CD4-positive, CD25-positive, alpha-beta regulatory T cell (primary cell): ENCODE results near the gene CYP2S1. TPM values are rescaled to one million over a fixed set of nuclear protein-coding genes. Genes with fewer than 3 reads are reported as not detected.
"Not testable (repeated sequence)": the region's sequence is repeated elsewhere in the genome, so short reads cannot be mapped to it uniquely, and the experiment has no call there.

Experiments used
- ATAC-seq, 2 donors: fragments of 150-1000 bp; cut with Tn5 transposase; one replicate each; pipeline ENCODE4 v1.10.0; 2021; ENCODE audit warnings: low read depth in 2 of 2, moderate number of reproducible peaks in 2 of 2, moderate library complexity in 1 of 2
- DNase-seq, 3 donors: peaks; one replicate each; pipeline versions ENCODE4 v3.0.0 to v3.0.0-alpha.2; 2012 to 2022; ENCODE audit warnings: mixed read lengths in 1 of 3
- H3K27ac ChIP-seq: one replicate; pipeline ENCODE4 v1.7.0; 2013; ENCODE audit warnings: mild to moderate bottlenecking, low read length; ENCODE audit not compliant: insufficient read depth, poor library complexity, severe bottlenecking
- H3K27me3 ChIP-seq: one replicate; pipeline ENCODE4 v1.7.0; 2013; ENCODE audit warnings: low read length; ENCODE audit not compliant: control insufficient read depth, insufficient read depth
- H3K36me3 ChIP-seq: one replicate; pipeline ENCODE4 v1.7.0; 2013; ENCODE audit warnings: mild to moderate bottlenecking, low read length, moderate library complexity; ENCODE audit not compliant: control insufficient read depth, insufficient read depth
- H3K4me1 ChIP-seq: 2 replicates; pipeline ENCODE4 v1.7.0; 2013; ENCODE audit warnings: mild to moderate bottlenecking, low read length; ENCODE audit not compliant: insufficient read depth, control insufficient read depth, poor library complexity, severe bottlenecking
- H3K4me3 ChIP-seq: one replicate; pipeline ENCODE4 v1.7.0; 2013; ENCODE audit warnings: low read depth, mild to moderate bottlenecking, low read length, moderate library complexity
- H3K9me3 ChIP-seq, 2 experiments: 1 replicate in 1 of 2; 2 replicates in 1 of 2; pipeline ENCODE4 v1.7.0; 2013; ENCODE audit warnings: low read length in 2 of 2, mild to moderate bottlenecking in 1 of 2, moderate library complexity in 1 of 2; ENCODE audit not compliant: control insufficient read depth in 2 of 2
- H3K27ac Mint-ChIP-seq, 3 donors: one replicate each; pipeline ENCODE4 v1.8.0; 2020 to 2022; ENCODE audit warnings: mild to moderate bottlenecking in 3 of 3, mixed read lengths in 3 of 3, moderate library complexity in 2 of 3
- H3K27me3 Mint-ChIP-seq: one replicate; pipeline ENCODE4 v1.8.0; 2022; ENCODE audit warnings: mild to moderate bottlenecking, mixed read lengths
- H3K36me3 Mint-ChIP-seq: one replicate; pipeline ENCODE4 v1.8.0; 2020; ENCODE audit warnings: mixed read lengths
- H3K4me1 Mint-ChIP-seq, 4 donors: one replicate each; pipeline ENCODE4 v1.8.0; 2020 to 2022; ENCODE audit warnings: mixed read lengths in 4 of 4, mild to moderate bottlenecking in 1 of 4
- H3K4me3 Mint-ChIP-seq, 4 donors: one replicate each; pipeline ENCODE4 v1.8.0; 2020 to 2022; ENCODE audit warnings: mild to moderate bottlenecking in 4 of 4, mixed read lengths in 4 of 4, moderate library complexity in 3 of 4
- H3K9me3 Mint-ChIP-seq, 7 donors: one replicate each; pipeline ENCODE4 v1.8.0; 2020 to 2022; ENCODE audit warnings: mixed read lengths in 7 of 7, mild to moderate bottlenecking in 3 of 7, moderate library complexity in 2 of 7
- polyA plus RNA-seq, 4 donors: library from polyadenylated mRNA; unstranded; fragments of 300-500 nt; fragmentation: Illumina TruSeq; gene quantifications; one replicate each; pipeline ENCODE4 v1.2.3, GENCODE V29; 2021
- total RNA-seq: library from RNA; stranded (reverse); gene quantifications from one replicate; pipeline ENCODE4 v1.2.3, GENCODE V29; 2022

The CYP2S1 gene
- total and polyA plus RNA-seq, 5 donors from 2014 or later = 0.28 TPM; not detected in 4

- H3K9me3 ChIP-seq = no peaks in the 10 kb centered on the region
- Mint-ChIP-seq H3K9me3 (peaks cover 0 to 5% (median 0%) of the 10 kb centered on the region in 7 donors), H3K27me3 (peaks cover 33% of the 10 kb centered on the region), H3K27ac (peak overlapping the region; percentile 0 to 91 (median 90)), H3K4me1 (peaks cover 4 to 15% (median 10%) of the 10 kb centered on the region in 4 donors), H3K36me3 (no peaks in the 10 kb centered on the region), H3K4me3 (peak overlapping the region; percentile 22 to 89 (median 86))
- no peaks in the 10 kb centered on the region for H3K36me3 ChIP-seq
- H3K27ac ChIP-seq = no peak overlapping the region
- no peak overlapping the region for H3K4me3 ChIP-seq
- peaks cover 14% of the 10 kb centered on the region for H3K27me3 ChIP-seq
- DNase-seq (peak in 2 of 3 donors; percentile 10 to 26), ATAC-seq (peak; percentile 52 to 72)
- H3K4me1 ChIP-seq = peaks cover 19% of the 10 kb centered on the region
Observed at GRCh38 chr19:41225238-41226052, 32.4 kb downstream of the CYP2S1 start.

- no peak overlapping the region for H3K27ac ChIP-seq
- H3K36me3 ChIP-seq = no peaks in the 10 kb centered on the region
- peaks cover 4 to 15% (median 10%) of the 10 kb centered on the region in 4 donors for H3K4me1 Mint-ChIP-seq
- H3K27me3 Mint-ChIP-seq = peaks cover 29% of the 10 kb centered on the region
- peak overlapping the region; percentile 90 to 95 (median 91) for H3K27ac Mint-ChIP-seq
- peaks cover 19% of the 10 kb centered on the region for H3K4me1 ChIP-seq
- no peaks in the 10 kb centered on the region for H3K9me3 ChIP-seq
- H3K9me3 Mint-ChIP-seq = peaks cover 0 to 2% (median 0%) of the 10 kb centered on the region in 7 donors
- peak; percentile 23 to 44 for ATAC-seq
- peak overlapping the region; percentile 51 to 93 (median 85) for H3K4me3 Mint-ChIP-seq
- no peaks in the 10 kb centered on the region for H3K36me3 Mint-ChIP-seq
- H3K27me3 ChIP-seq = peaks cover 14% of the 10 kb centered on the region
- H3K4me3 ChIP-seq = peak overlapping the region; percentile 72
- DNase-seq = peak in 2 of 3 donors; percentile 21 to 24
Observed at GRCh38 chr19:41226053-41226873, 33.2 kb downstream of the CYP2S1 start.

GRCh38 chr19:41226874-41227390, 33.9 kb downstream of the CYP2S1 start:
- Histone ChIP-seq H3K27me3 (peaks cover 14% of the 10 kb centered on the region), H3K27ac (no peak overlapping the region), H3K4me3 (peak overlapping the region; percentile 72), H3K9me3 (no peaks in the 10 kb centered on the region), H3K36me3 (no peaks in the 10 kb centered on the region), H3K4me1 (peaks cover 19% of the 10 kb centered on the region)
- Mint-ChIP-seq H3K27ac (peak overlapping the region; percentile 62 to 95 (median 90)), H3K9me3 (peaks cover 0 to 2% (median 0%) of the 10 kb centered on the region in 7 donors), H3K4me3 (peak overlapping the region; percentile 51 to 93 (median 82)), H3K4me1 (peaks cover 4 to 15% (median 10%) of the 10 kb centered on the region in 4 donors), H3K36me3 (no peaks in the 10 kb centered on the region), H3K27me3 (peaks cover 27% of the 10 kb centered on the region)
- no peak for ATAC-seq
- DNase-seq = no peak

GRCh38 chr19:41228486-41228885, 35.5 kb downstream of the CYP2S1 start:
- Histone ChIP-seq H3K9me3 (no peaks in the 10 kb centered on the region), H3K27me3 (peaks cover 14% of the 10 kb centered on the region), H3K4me3 (no peak overlapping the region), H3K27ac (no peak overlapping the region), H3K4me1 (peaks cover 19% of the 10 kb centered on the region), H3K36me3 (no peaks in the 10 kb centered on the region)
- Mint-ChIP-seq H3K4me3 (no peak overlapping the region), H3K36me3 (no peaks in the 10 kb centered on the region), H3K27me3 (peaks cover 17% of the 10 kb centered on the region), H3K27ac (no peak overlapping the region), H3K4me1 (peaks cover 4 to 15% (median 10%) of the 10 kb centered on the region in 4 donors), H3K9me3 (peaks cover 0 to 2% (median 0%) of the 10 kb centered on the region in 7 donors)
- DNase-seq (no peak), ATAC-seq (no peak)

GRCh38 chr19:41229338-41229737, 36.3 kb downstream of the CYP2S1 start:
- peaks cover 4 to 15% (median 10%) of the 10 kb centered on the region in 4 donors for H3K4me1 Mint-ChIP-seq
- DNase-seq, H3K36me3 ChIP-seq, H3K27ac Mint-ChIP-seq, H3K27ac ChIP-seq, ATAC-seq, H3K9me3 ChIP-seq, H3K4me3 Mint-ChIP-seq, H3K4me3 ChIP-seq, H3K36me3 Mint-ChIP-seq, H3K9me3 Mint-ChIP-seq: not testable (repeated sequence)
- H3K4me1 ChIP-seq = peaks cover 19% of the 10 kb centered on the region
- peaks cover 17% of the 10 kb centered on the region for H3K27me3 Mint-ChIP-seq
- H3K27me3 ChIP-seq = peaks cover 14% of the 10 kb centered on the region

GRCh38 chr19:41230067-41230857, 37.2 kb downstream of the CYP2S1 start:
- Histone ChIP-seq H3K9me3 (no peaks in the 10 kb centered on the region), H3K27ac (no peak overlapping the region), H3K4me3 (no peak overlapping the region), H3K4me1 (peaks cover 19% of the 10 kb centered on the region), H3K27me3 (peaks cover 12% of the 10 kb centered on the region), H3K36me3 (no peaks in the 10 kb centered on the region)
- peaks cover 0 to 2% (median 0%) of the 10 kb centered on the region in 7 donors for H3K9me3 Mint-ChIP-seq
- ATAC-seq (no peak), DNase-seq (no peak)
- H3K36me3 Mint-ChIP-seq = no peaks in the 10 kb centered on the region
- H3K4me1 Mint-ChIP-seq = peaks cover 4 to 15% (median 10%) of the 10 kb centered on the region in 4 donors
- H3K4me3 Mint-ChIP-seq = no peak overlapping the region
- H3K27ac Mint-ChIP-seq = no peak overlapping the region
- H3K27me3 Mint-ChIP-seq = peaks cover 13% of the 10 kb centered on the region

- H3K9me3 Mint-ChIP-seq = no peaks in the 10 kb centered on the region
- no peaks in the 10 kb centered on the region for H3K36me3 ChIP-seq
- H3K27ac ChIP-seq = no peak overlapping the region
- no peak overlapping the region for H3K4me3 Mint-ChIP-seq
- no peaks in the 10 kb centered on the region for H3K4me1 Mint-ChIP-seq
- H3K9me3 ChIP-seq = no peaks in the 10 kb centered on the region
- H3K4me3 ChIP-seq = no peak overlapping the region
- no peak overlapping the region for H3K27ac Mint-ChIP-seq
- ATAC-seq (no peak), DNase-seq (no peak)
- H3K4me1 ChIP-seq = no peaks in the 10 kb centered on the region
- H3K36me3 Mint-ChIP-seq = no peaks in the 10 kb centered on the region
- peaks cover 3% of the 10 kb centered on the region for H3K27me3 ChIP-seq
- H3K27me3 Mint-ChIP-seq = no peaks in the 10 kb centered on the region
Observed at GRCh38 chr19:41232686-41233085, 39.7 kb downstream of the CYP2S1 start.
